Muscle layer of colon (tissue), 2 donors: Measurements from ENCODE around the gene ST6GALNAC3.
A peak's percentile ranks its signal among the peaks of the same experiment; 100 is the strongest.

ENCODE experiments used
- H3K27ac ChIP-seq: one replicate; pipeline ENCODE4 v1.7.0; 2013; ENCODE audit warnings: low read depth, mild to moderate bottlenecking, low read length, moderate library complexity
- H3K27me3 ChIP-seq, 2 donors: one replicate each; pipeline ENCODE4 v1.7.0; 2013; ENCODE audit warnings: low read length in 2 of 2, mild to moderate bottlenecking in 2 of 2; ENCODE audit not compliant: insufficient read depth in 2 of 2, control insufficient read depth in 1 of 2
- H3K36me3 ChIP-seq: one replicate; pipeline ENCODE4 v1.7.0; 2013; ENCODE audit warnings: mild to moderate bottlenecking, low read length; ENCODE audit not compliant: insufficient read depth
- H3K4me1 ChIP-seq: one replicate; pipeline ENCODE4 v1.7.0; 2013; ENCODE audit warnings: mild to moderate bottlenecking, low read length; ENCODE audit not compliant: insufficient read depth
- H3K4me3 ChIP-seq, 2 donors: one replicate each; pipeline ENCODE4 v1.7.0; 2013; ENCODE audit warnings: low read length in 2 of 2, low read depth in 1 of 2, mild to moderate bottlenecking in 1 of 2, moderate library complexity in 1 of 2
- H3K9ac ChIP-seq: one replicate; pipeline ENCODE4 v1.7.0; 2013; ENCODE audit warnings: low read length
- H3K9me3 ChIP-seq: one replicate; pipeline ENCODE4 v1.7.0; 2013; ENCODE audit warnings: mild to moderate bottlenecking, low read length
- donor health status: abdominal sarcoma.
- donor health status: Adenocarcinoma of cecum.

ST6GALNAC3 gene

GRCh38 chr1:76146184-76146583 lies 71.6 kb downstream of the ST6GALNAC3 start:
- no peaks in the 10 kb centered on the region for H3K27me3 ChIP-seq

GRCh38 chr1:76147917-76148316 lies 73.4 kb downstream of the ST6GALNAC3 start:
- Histone ChIP-seq H3K4me1 (no peaks in the 10 kb centered on the region), H3K4me3 (no peak overlapping the region), H3K9ac (no peak overlapping the region), H3K27me3 (no peaks in the 10 kb centered on the region), H3K27ac (no peak overlapping the region), H3K36me3 (no peaks in the 10 kb centered on the region), H3K9me3 (no peaks in the 10 kb centered on the region)

More at GRCh38 chr1:76146184-76146583, 71.6 kb downstream of the ST6GALNAC3 start:
- Histone ChIP-seq H3K36me3 (no peaks in the 10 kb centered on the region), H3K9me3 (no peaks in the 10 kb centered on the region), H3K27ac (no peak overlapping the region), H3K4me3 (no peak overlapping the region), H3K4me1 (no peaks in the 10 kb centered on the region), H3K9ac (no peak overlapping the region)

GRCh38 chr1:76148460-76148859 lies 73.9 kb downstream of the ST6GALNAC3 start:
- H3K27ac ChIP-seq = no peak overlapping the region
- H3K27me3 ChIP-seq = no peaks in the 10 kb centered on the region
- no peak overlapping the region for H3K9ac ChIP-seq
- H3K9me3 ChIP-seq = no peaks in the 10 kb centered on the region
- no peak overlapping the region for H3K4me3 ChIP-seq
- H3K4me1 ChIP-seq = no peaks in the 10 kb centered on the region
- no peaks in the 10 kb centered on the region for H3K36me3 ChIP-seq

- Histone ChIP-seq H3K9ac (no peak overlapping the region), H3K27ac (no peak overlapping the region)
These were observed 79.3 kb downstream of the ST6GALNAC3 start for GRCh38 chr1:76153841-76154205.

GRCh38 chr1:76154206-76154956 lies 79.8 kb downstream of the ST6GALNAC3 start:
- Histone ChIP-seq H3K36me3 (no peaks in the 10 kb centered on the region), H3K9ac (peak overlapping the region; percentile 53), H3K27me3 (no peaks in the 10 kb centered on the region), H3K4me1 (peaks cover 7% of the 10 kb centered on the region), H3K9me3 (no peaks in the 10 kb centered on the region), H3K4me3 (peak overlapping the region; percentile 7 to 61), H3K27ac (no peak overlapping the region)

More at GRCh38 chr1:76153841-76154205, 79.3 kb downstream of the ST6GALNAC3 start:
- no peak overlapping the region for H3K4me3 ChIP-seq
- H3K9me3 ChIP-seq = no peaks in the 10 kb centered on the region
- H3K4me1 ChIP-seq = peaks cover 7% of the 10 kb centered on the region
- no peaks in the 10 kb centered on the region for H3K27me3 ChIP-seq
- no peaks in the 10 kb centered on the region for H3K36me3 ChIP-seq

GRCh38 chr1:76156987-76157386 lies 82.4 kb downstream of the ST6GALNAC3 start:
- Histone ChIP-seq H3K27ac (no peak overlapping the region), H3K27me3 (no peaks in the 10 kb centered on the region), H3K9me3 (no peaks in the 10 kb centered on the region), H3K4me3 (no peak overlapping the region), H3K4me1 (peaks cover 7% of the 10 kb centered on the region), H3K36me3 (no peaks in the 10 kb centered on the region), H3K9ac (no peak overlapping the region)

- Histone ChIP-seq H3K9me3 (no peaks in the 10 kb centered on the region), H3K9ac (no peak overlapping the region), H3K27ac (no peak overlapping the region), H3K4me1 (peaks cover 7% of the 10 kb centered on the region), H3K27me3 (no peaks in the 10 kb centered on the region), H3K4me3 (no peak overlapping the region), H3K36me3 (no peaks in the 10 kb centered on the region)
These were observed 83.6 kb downstream of the ST6GALNAC3 start for GRCh38 chr1:76158126-76158525.

- Histone ChIP-seq H3K4me1 (no peaks in the 10 kb centered on the region), H3K9ac (no peak overlapping the region)
These were observed 85.7 kb downstream of the ST6GALNAC3 start for GRCh38 chr1:76160225-76160624.

GRCh38 chr1:76161451-76161850 lies 86.9 kb downstream of the ST6GALNAC3 start:
- no peak overlapping the region for H3K9ac ChIP-seq
- H3K4me1 ChIP-seq = no peaks in the 10 kb centered on the region
- H3K36me3 ChIP-seq = no peaks in the 10 kb centered on the region
- no peaks in the 10 kb centered on the region for H3K27me3 ChIP-seq
- H3K9me3 ChIP-seq = no peaks in the 10 kb centered on the region
- no peak overlapping the region for H3K4me3 ChIP-seq
- no peak overlapping the region for H3K27ac ChIP-seq

More at GRCh38 chr1:76160225-76160624, 85.7 kb downstream of the ST6GALNAC3 start:
- no peak overlapping the region for H3K4me3 ChIP-seq
- H3K27ac ChIP-seq = no peak overlapping the region
- no peaks in the 10 kb centered on the region for H3K36me3 ChIP-seq
- H3K9me3 ChIP-seq = no peaks in the 10 kb centered on the region
- H3K27me3 ChIP-seq = no peaks in the 10 kb centered on the region

- no peaks in the 10 kb centered on the region for H3K4me1 ChIP-seq
- H3K9me3 ChIP-seq = no peaks in the 10 kb centered on the region
- H3K27ac ChIP-seq = no peak overlapping the region
- no peak overlapping the region for H3K4me3 ChIP-seq
- no peaks in the 10 kb centered on the region for H3K27me3 ChIP-seq
- no peaks in the 10 kb centered on the region for H3K36me3 ChIP-seq
- no peak overlapping the region for H3K9ac ChIP-seq
These were observed 87.7 kb downstream of the ST6GALNAC3 start for GRCh38 chr1:76162254-76162653.

GRCh38 chr1:76164165-76164564 lies 89.6 kb downstream of the ST6GALNAC3 start:
- H3K4me3 ChIP-seq = no peak overlapping the region
- H3K36me3 ChIP-seq = no peaks in the 10 kb centered on the region
- no peaks in the 10 kb centered on the region for H3K27me3 ChIP-seq
- H3K4me1 ChIP-seq = no peaks in the 10 kb centered on the region
- H3K9ac ChIP-seq = no peak overlapping the region
- H3K9me3 ChIP-seq = no peaks in the 10 kb centered on the region
- no peak overlapping the region for H3K27ac ChIP-seq

- Histone ChIP-seq H3K36me3 (no peaks in the 10 kb centered on the region), H3K4me1 (no peaks in the 10 kb centered on the region), H3K27me3 (no peaks in the 10 kb centered on the region), H3K4me3 (no peak overlapping the region), H3K9me3 (no peaks in the 10 kb centered on the region), H3K27ac (no peak overlapping the region), H3K9ac (no peak overlapping the region)
These were observed 95.5 kb downstream of the ST6GALNAC3 start for GRCh38 chr1:76170084-76170483.
